Subcutaneous adipose tissue (tissue), 4 donors: ENCODE measurements around the gene TRPC4. TPM values are rescaled to one million over a fixed set of nuclear protein-coding genes. Genes with fewer than 3 reads are reported as not detected.

Experiments
- total RNA-seq, 4 donors: library from RNA; depleted of rRNA; stranded (reverse); fragments of >200 nt; gene quantifications; one replicate each; pipeline ENCODE4 v1.1.0, GENCODE V29; 2016
- TF ChIP-seq, protein P1 (sequence below): fragments of 450-650 bp; IDR thresholded peaks from one replicate; pipeline ENCODE4 v1.5.1; 2016; ENCODE audit warnings: low read depth, mild to moderate bottlenecking, control low read depth, antibody characterized with exemption, moderate library complexity

The TRPC4 gene
- total RNA-seq, 4 donors from 2014 or later = 0.17 to 0.82 (median 0.42) TPM

- TF ChIP-seq, protein P1, sequence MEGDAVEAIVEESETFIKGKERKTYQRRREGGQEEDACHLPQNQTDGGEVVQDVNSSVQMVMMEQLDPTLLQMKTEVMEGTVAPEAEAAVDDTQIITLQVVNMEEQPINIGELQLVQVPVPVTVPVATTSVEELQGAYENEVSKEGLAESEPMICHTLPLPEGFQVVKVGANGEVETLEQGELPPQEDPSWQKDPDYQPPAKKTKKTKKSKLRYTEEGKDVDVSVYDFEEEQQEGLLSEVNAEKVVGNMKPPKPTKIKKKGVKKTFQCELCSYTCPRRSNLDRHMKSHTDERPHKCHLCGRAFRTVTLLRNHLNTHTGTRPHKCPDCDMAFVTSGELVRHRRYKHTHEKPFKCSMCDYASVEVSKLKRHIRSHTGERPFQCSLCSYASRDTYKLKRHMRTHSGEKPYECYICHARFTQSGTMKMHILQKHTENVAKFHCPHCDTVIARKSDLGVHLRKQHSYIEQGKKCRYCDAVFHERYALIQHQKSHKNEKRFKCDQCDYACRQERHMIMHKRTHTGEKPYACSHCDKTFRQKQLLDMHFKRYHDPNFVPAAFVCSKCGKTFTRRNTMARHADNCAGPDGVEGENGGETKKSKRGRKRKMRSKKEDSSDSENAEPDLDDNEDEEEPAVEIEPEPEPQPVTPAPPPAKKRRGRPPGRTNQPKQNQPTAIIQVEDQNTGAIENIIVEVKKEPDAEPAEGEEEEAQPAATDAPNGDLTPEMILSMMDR = no peak
These were observed 187.1 kb downstream of the TRPC4 start for GRCh38 chr13:37682496-37682895.

DNA sequence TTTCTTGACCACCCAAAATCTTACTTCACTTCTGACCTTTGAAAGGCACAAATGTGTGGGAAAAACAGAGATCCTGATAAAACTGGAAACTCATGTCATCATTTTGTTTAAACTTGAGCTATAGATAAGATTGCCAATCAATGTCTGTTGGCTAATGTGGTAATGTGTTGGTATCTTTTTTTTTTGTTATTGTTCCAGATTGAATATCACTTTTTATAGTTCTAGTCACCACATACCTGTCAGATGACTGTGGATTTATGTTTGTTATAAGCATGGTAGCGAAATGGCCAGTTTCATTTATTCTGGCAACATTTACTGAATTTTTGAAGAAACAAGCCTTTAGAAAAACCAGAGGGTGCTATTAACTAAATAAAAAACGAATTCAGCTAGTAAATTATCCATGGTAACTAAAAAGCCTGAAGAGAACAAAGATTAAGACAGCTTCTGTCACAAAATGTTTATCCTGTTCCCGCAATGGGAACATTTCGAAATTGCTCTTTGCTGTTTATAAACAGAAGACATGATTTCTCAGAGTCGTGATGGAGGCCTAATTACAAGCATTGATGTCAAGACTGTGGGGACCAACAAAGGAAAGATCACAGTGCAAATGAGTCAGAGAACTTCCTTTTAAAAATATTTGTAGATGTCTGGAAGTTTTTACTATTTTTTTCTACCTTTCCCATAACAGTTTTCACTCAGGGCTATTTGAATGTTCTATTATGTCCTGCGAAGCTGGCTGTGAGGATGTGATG is 188.1 kb downstream of the TRPC4 start:
- TF ChIP-seq, protein P1 = no peak

GRCh38 chr13:37680137-37680536 is 189.4 kb downstream of the TRPC4 start:
- TF ChIP-seq, protein P1 = no peak

DNA sequence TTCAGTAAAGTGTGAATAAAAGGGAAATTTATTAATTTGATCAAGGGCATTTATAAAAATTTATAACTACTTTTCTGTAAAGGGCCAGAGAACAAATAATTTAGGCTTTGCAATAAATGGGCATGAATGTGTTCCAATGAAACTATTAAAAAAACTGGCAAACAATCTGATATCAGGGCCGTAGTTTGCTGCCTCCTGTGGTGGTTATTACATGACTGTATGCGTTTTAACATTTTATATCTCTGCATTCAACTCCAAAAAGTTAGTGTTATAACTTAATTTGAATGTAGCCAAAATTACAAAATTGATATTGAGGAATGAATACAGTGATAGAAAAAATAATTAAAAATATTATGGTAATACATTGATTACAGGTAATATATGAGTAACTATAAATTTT is 190.5 kb downstream of the TRPC4 start:
- TF ChIP-seq, protein P1 = no peak

- TF ChIP-seq, protein P1 = no peak
These were observed 199.7 kb downstream of the TRPC4 start for GRCh38 chr13:37669845-37670244.

DNA sequence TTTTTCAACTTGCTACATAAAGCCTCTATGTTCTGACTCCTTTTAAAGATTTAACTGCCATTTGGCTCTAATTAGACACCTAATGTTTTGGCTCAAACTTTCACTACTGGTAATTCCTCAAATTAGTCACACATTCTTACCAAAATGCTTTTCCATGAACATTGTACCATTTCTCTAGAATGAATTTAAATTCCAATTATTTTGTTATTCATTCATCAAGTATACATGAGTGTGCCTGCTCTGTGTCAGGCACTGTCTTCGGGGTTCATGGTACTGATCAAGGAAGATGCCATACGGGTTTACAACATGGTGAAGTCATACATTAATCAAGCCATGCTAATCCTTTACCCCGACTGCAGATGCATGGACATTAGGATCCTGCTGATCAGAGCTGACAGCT is 201.9 kb downstream of the TRPC4 start:
- TF ChIP-seq, protein P1 = no peak

- TF ChIP-seq, protein P1 = no peak
These were observed 203.5 kb downstream of the TRPC4 start for GRCh38 chr13:37666036-37666435.
